Gastroesophageal sphincter (tissue), 4 donors: ENCODE data around the gene SOX11. TPM values are rescaled to one million over a fixed set of nuclear protein-coding genes. Genes with fewer than 3 reads are reported as not detected.

ENCODE experiments used
- ATAC-seq: fragments of 150-250 bp; one replicate; pipeline ENCODE4 v1.9.1; 2016; ENCODE audit warnings: mild to moderate bottlenecking, moderate library complexity
- H3K27ac ChIP-seq, 4 donors: fragments of 200-600 bp; sonication (generic) in 3 of 4; 1 replicate in 3 of 4; 2 replicates in 1 of 4; pipeline ENCODE4 v1.5.1; 2016 to 2019
- H3K27me3 ChIP-seq: fragments of 200-600 bp; sonication (generic); one replicate; pipeline ENCODE4 v1.5.1; 2019
- H3K36me3 ChIP-seq, 2 donors: fragments of 200-600 bp; sonication (generic); one replicate each; pipeline ENCODE4 v1.5.1; 2019; ENCODE audit warnings: control low read depth in 1 of 2
- H3K4me1 ChIP-seq, 3 donors: fragments of 200-600 bp; sonication (generic); 1 replicate in 2 of 3; 2 replicates in 1 of 3; pipeline ENCODE4 v1.5.1; 2016 to 2019; ENCODE audit warnings: control low read depth in 2 of 3
- H3K4me3 ChIP-seq, 2 donors: fragments of 200-600 bp; sonication (generic); one replicate each; pipeline ENCODE4 v1.5.1; 2019; ENCODE audit warnings: mild to moderate bottlenecking in 1 of 2, moderate library complexity in 1 of 2
- H3K9me3 ChIP-seq, 3 donors: fragments of 200-600 bp; sonication (generic); one replicate each; pipeline ENCODE4 v1.5.1; 2017 to 2019; ENCODE audit warnings: control low read depth in 2 of 3
- EP300 ChIP-seq: sonication (generic); formaldehyde crosslinking; IDR thresholded peaks from one replicate; pipeline ENCODE4 v1.6.1; 2017; ENCODE audit warnings: antibody characterized with exemption, mild to moderate bottlenecking
- POLR2A ChIP-seq, 2 donors: fragments of 450-650 bp; IDR thresholded peaks; one replicate each; pipeline ENCODE4 v1.6.1; 2017; ENCODE audit warnings: antibody characterized with exemption in 2 of 2, mild to moderate bottlenecking in 2 of 2, moderate library complexity in 1 of 2
- POLR2AphosphoS5 ChIP-seq: sonication (generic); formaldehyde crosslinking; IDR thresholded peaks from one replicate; pipeline ENCODE4 v1.6.1; 2017; ENCODE audit warnings: antibody characterized with exemption
- WGBS, 2 donors: methylation state at CpG; one replicate each; pipeline ENCODE4 v1.1.5; 2018; ENCODE audit warnings: low coverage in 1 of 2; 5-methylcytosine and 5-hydroxymethylcytosine counted together
- total RNA-seq, 4 donors: library from RNA; depleted of rRNA; stranded (reverse); fragments of >200 nt; gene quantifications; one replicate each; pipeline ENCODE4 v1.1.0, GENCODE V29; 2016
- TF ChIP-seq, protein P1 (sequence below), 4 experiments: fragments of 200-600 bp in 2 of 4; fragments of 450-650 bp in 2 of 4; sonication (generic) in 1 of 4; IDR thresholded peaks; one replicate each; pipeline ENCODE4 v1.5.1; 2017 to 2019; ENCODE audit warnings: antibody characterized with exemption in 4 of 4, mild to moderate bottlenecking in 2 of 4, moderate library complexity in 2 of 4

The SOX11 gene
- total RNA-seq, 4 donors from 2014 or later, result 0.73 to 0.94 (median 0.82) TPM

DNA sequence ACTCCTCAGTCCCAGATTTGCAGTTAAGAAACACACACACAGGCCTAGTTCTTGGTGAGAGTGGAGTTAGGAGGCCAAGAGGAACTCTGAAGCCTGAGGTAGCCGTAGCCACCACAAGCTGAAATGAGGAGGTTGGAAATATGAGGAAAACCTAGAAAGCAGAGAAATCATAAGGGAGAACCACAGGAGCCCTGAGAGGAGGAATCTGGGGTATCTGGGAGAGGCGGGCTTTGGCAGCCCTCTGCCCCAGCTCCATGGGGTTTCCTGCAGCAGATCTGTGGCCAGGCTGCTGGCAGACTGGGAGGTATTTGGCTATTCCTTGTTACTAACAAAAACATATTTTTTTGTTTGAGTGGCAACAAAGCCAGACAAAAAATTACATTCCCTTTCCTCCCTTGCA, 11.0 kb downstream of the SOX11 start:
- H3K4me1 ChIP-seq, result no peaks in the 10 kb centered on the region
- TF ChIP-seq, protein P1, sequence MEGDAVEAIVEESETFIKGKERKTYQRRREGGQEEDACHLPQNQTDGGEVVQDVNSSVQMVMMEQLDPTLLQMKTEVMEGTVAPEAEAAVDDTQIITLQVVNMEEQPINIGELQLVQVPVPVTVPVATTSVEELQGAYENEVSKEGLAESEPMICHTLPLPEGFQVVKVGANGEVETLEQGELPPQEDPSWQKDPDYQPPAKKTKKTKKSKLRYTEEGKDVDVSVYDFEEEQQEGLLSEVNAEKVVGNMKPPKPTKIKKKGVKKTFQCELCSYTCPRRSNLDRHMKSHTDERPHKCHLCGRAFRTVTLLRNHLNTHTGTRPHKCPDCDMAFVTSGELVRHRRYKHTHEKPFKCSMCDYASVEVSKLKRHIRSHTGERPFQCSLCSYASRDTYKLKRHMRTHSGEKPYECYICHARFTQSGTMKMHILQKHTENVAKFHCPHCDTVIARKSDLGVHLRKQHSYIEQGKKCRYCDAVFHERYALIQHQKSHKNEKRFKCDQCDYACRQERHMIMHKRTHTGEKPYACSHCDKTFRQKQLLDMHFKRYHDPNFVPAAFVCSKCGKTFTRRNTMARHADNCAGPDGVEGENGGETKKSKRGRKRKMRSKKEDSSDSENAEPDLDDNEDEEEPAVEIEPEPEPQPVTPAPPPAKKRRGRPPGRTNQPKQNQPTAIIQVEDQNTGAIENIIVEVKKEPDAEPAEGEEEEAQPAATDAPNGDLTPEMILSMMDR (IDR thresholded peaks at IDR 0.05), result no peak
- TF ChIP-seq POLR2A (IDR thresholded peaks at IDR 0.05), result no peak
- TF ChIP-seq POLR2AphosphoS5, result no peak
- no peak for TF ChIP-seq EP300
- WGBS, 2 donors, result 100% methylated on average over 1 to 2 of the region's 2 CpGs
- no peak overlapping the region for H3K4me3 ChIP-seq
- peaks cover 64% of the 10 kb centered on the region for H3K27me3 ChIP-seq
- peaks cover 0 to 6% (median 0%) of the 10 kb centered on the region in 3 donors for H3K9me3 ChIP-seq
- no peaks in the 10 kb centered on the region for H3K36me3 ChIP-seq
- no peak overlapping the region for H3K27ac ChIP-seq
- ATAC-seq, result no peak

DNA sequence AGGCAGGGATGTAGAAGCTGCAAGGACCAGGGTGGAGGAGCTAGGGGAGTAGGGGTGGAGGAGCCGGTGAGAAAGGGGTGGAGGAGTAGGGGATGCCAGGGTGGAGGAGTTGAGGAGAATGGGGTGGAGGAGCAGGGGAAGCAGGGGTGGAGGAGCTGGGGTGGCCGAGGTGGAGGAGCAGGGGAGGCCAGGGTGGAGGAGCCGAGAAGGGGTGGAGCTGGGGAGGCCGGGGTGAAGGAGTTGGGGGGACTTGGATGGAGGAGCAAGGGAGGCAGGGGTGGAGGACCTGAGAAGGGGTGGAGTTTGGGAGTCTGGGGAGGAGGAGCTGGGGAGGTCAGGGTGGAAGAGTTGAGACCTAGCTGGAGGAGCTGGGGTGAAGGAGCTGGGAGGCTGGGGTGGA, 13.3 kb downstream of the SOX11 start:
- Histone ChIP-seq H3K4me3 (no peak overlapping the region), H3K36me3 (no peaks in the 10 kb centered on the region), H3K27me3 (peaks cover 47% of the 10 kb centered on the region), H3K9me3 (peaks cover 0 to 6% (median 0%) of the 10 kb centered on the region in 3 donors), H3K27ac (no peak overlapping the region), H3K4me1 (no peaks in the 10 kb centered on the region)
- WGBS, 2 donors, result 94% methylated on average over 4 of the region's 4 CpGs; no CpG with 5 or more reads in 1 of the 2 donors
- TF ChIP-seq, protein P1 (IDR thresholded peaks at IDR 0.05), result no peak
- TF ChIP-seq EP300 (no peak), POLR2A (IDR thresholded peaks at IDR 0.05) (no peak), POLR2AphosphoS5 (no peak)
- ATAC-seq, result no peak

DNA sequence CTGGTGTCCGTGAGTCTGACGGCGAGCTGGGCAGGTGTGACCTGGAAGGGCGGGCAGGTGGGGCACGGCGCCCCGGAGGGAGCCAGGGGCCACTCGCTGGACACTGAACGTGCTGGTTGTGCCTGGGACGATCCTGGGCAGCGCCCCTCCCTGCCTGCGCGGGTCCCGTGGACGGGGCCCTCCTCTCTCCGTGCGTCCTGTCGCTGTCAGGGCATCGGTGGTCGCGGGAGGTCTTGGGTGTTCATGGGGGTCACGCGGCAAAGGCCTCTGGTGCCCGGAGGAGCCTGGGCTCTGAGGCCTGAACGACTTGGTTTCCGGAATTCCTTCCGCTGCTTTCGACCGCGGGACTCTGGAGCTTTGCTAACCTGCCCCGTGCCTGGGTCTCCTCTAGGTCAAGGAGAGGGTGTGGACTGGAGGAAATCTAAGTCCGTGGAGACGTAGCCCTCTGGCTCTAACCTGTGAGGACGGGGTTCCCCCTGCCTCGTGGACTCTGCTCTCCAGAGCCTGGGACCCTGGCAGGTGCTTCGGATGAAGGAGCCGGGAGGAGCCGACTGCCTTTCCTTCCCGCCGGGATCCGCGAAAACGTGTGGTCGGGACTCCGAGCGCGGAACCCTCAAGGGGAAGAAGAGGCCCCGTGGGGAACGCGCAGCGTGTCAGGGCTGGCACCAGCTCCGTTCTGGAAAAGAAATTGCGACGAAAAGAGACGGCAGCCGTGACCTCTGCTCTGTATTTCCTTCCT, 14.7 kb downstream of the SOX11 start:
- WGBS, 2 donors, result 79 to 85% methylated on average over 15 to 23 of the region's 56 CpGs
- peaks cover 33% of the 10 kb centered on the region for H3K27me3 ChIP-seq
- no peak overlapping the region for H3K27ac ChIP-seq
- H3K4me1 ChIP-seq, result no peaks in the 10 kb centered on the region
- H3K9me3 ChIP-seq, result peaks cover 0 to 6% (median 0%) of the 10 kb centered on the region in 3 donors
- no peaks in the 10 kb centered on the region for H3K36me3 ChIP-seq
- H3K4me3 ChIP-seq, result no peak overlapping the region
- no peak for ATAC-seq
- no peak for TF ChIP-seq POLR2A (IDR thresholded peaks at IDR 0.05)

DNA sequence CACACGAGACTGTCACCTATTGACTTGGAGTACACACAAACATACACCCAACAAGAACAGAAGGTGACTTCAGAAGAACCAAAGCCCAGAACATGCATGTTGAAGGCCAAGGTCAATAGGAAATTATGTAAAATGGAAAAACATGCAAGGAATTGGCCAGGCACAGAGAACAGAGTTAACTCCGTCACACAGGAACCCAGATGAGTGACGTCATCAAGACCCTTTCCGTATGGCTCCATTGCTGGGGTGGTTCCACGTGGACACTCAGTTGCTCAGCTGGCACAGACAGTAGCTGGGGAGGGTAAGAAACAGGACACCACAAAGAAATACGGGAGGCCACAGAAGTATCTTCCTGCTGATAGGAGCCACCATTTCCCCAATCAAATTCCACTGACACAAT, 18.4 kb downstream of the SOX11 start:
- no peak overlapping the region for H3K27ac ChIP-seq
- H3K4me3 ChIP-seq, result no peak overlapping the region
- no peaks in the 10 kb centered on the region for H3K36me3 ChIP-seq
- peaks cover 0 to 6% (median 0%) of the 10 kb centered on the region in 3 donors for H3K9me3 ChIP-seq
- peaks cover 9% of the 10 kb centered on the region for H3K27me3 ChIP-seq
- H3K4me1 ChIP-seq, result no peaks in the 10 kb centered on the region
- 56 to 76% methylated on average over 5 to 6 of the region's 6 CpGs for WGBS, 2 donors
- ATAC-seq, result no peak
- TF ChIP-seq POLR2A (IDR thresholded peaks at IDR 0.05) (no peak), POLR2AphosphoS5 (no peak), EP300 (no peak)
- TF ChIP-seq, protein P1 (IDR thresholded peaks at IDR 0.05), result no peak

DNA sequence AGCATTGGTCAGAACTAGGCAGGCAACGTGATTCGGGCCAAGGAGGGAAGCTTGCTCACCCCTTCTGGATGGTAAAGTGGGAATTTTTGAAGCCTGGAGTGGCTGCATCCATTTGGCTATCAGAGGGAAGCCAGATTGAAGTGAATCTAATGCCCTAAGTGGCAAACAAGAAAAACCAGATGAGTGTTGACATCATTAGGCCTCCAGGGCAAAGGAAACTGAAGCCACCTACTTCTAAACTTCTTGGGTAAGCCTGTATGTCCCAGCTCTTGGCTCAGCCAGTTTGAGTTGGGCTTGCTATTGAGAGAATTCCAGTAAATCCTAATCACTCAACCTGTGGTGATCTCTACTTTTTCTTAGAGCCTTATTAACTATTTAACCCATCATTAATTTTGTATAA, 20.9 kb downstream of the SOX11 start:
- no peak for TF ChIP-seq EP300
- no peak for TF ChIP-seq POLR2A (IDR thresholded peaks at IDR 0.05)
- TF ChIP-seq, protein P1 (IDR thresholded peaks at IDR 0.05), result no peak
- H3K27me3 ChIP-seq, result peaks cover 17% of the 10 kb centered on the region
- H3K4me3 ChIP-seq, result no peak overlapping the region
- no CpG with 5 or more reads among the region's 2 CpGs for whole genome bisulfite sequencing, 2 donors
- no peaks in the 10 kb centered on the region for H3K4me1 ChIP-seq
- H3K27ac ChIP-seq, result no peak overlapping the region
- H3K36me3 ChIP-seq, result no peaks in the 10 kb centered on the region
- ATAC-seq, result no peak
- no peaks in the 10 kb centered on the region for H3K9me3 ChIP-seq
